Dendritic cell treated with granulocyte-macrophage colony-stimulating factor and Interleukin-4, amounts not matched to agents 40 ng/mL and 50 ng/mL, for 4 days (primary cell): ENCODE results near the gene PTH2.

Experiments
- H3K27ac Mint-ChIP-seq: one replicate; pipeline ENCODE4 v1.8.0; 2022; ENCODE audit warnings: mild to moderate bottlenecking, mixed read lengths
- H3K27me3 Mint-ChIP-seq: one replicate; pipeline ENCODE4 v1.8.0; 2022; ENCODE audit warnings: mild to moderate bottlenecking, mixed read lengths
- H3K36me3 Mint-ChIP-seq: one replicate; pipeline ENCODE4 v1.8.0; 2022; ENCODE audit warnings: low read depth, mixed read lengths
- H3K4me1 Mint-ChIP-seq: one replicate; pipeline ENCODE4 v1.8.0; 2022; ENCODE audit warnings: low read depth, mixed read lengths
- H3K4me3 Mint-ChIP-seq: one replicate; pipeline ENCODE4 v1.8.0; 2022; ENCODE audit warnings: mild to moderate bottlenecking, moderate library complexity, mixed read lengths
- H3K9me3 Mint-ChIP-seq: one replicate; pipeline ENCODE4 v1.8.0; 2022; ENCODE audit warnings: mixed read lengths
- intact Hi-C: fragments of 100-400 bp; cut with micrococcal nuclease; formaldehyde crosslinking; loops from one replicate; pipeline ENCODE4 v1.15.0; 2022

The PTH2 gene

GRCh38 chr19:49442354-49442753 is 19.1 kb upstream of the PTH2 start:
- Mint-ChIP-seq H3K4me1 (peaks cover 56% of the 10 kb centered on the region), H3K27ac (peak overlapping the region; percentile 60), H3K36me3 (peaks cover 18% of the 10 kb centered on the region), H3K4me3 (peak overlapping the region; percentile 74), H3K27me3 (peaks cover 52% of the 10 kb centered on the region), H3K9me3 (no peaks in the 10 kb centered on the region)
- intact Hi-C loops: no loop called here

GRCh38 chr19:49441960-49442350 is 18.7 kb upstream of the PTH2 start:
- H3K4me1 Mint-ChIP-seq: peaks cover 52% of the 10 kb centered on the region
- H3K9me3 Mint-ChIP-seq: no peaks in the 10 kb centered on the region
- peaks cover 56% of the 10 kb centered on the region for H3K27me3 Mint-ChIP-seq
- peak overlapping the region; percentile 74 for H3K4me3 Mint-ChIP-seq
- peaks cover 14% of the 10 kb centered on the region for H3K36me3 Mint-ChIP-seq
- intact Hi-C loops: no loop called here
- H3K27ac Mint-ChIP-seq: peak overlapping the region; percentile 60

DNA sequence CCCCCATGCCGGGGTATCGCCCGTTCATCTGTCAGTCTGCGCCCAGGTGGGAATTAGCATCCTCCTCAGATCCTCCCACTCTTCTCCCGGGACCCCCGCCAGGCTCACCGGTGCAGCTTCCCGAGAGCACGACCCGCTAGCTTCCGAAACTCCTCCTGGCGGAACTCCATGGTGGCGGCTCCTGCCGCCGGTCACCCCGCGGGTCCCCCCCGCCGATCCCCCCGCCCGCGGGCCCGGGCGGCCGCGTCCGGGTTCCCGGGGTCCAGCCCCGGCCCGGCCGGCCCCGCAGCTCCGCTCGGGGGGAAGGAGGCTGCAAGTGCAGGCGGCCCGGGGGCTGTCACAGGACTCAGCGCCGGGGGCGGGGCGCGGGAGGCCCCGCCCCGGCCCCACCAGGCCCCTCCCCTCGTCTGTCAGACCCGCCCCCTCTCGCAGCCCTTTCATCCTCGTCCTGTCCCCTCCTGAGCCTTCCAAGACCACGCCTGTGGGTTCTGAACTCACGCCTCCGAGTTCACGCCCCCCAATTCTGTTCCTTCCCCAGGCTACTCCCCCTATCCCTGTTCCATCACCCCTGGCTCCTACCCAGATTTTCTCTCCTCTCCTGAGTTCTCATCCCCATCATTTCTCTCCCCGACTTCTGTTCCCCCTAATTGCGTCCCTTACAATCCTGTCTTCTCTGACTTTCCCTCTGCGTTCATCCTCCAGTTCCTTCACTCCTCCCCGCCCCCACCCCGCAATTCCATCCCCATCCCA is 18.1 kb upstream of the PTH2 start, which contains the start of gene SLC17A7:
Gene SLC17A7 (minus strand): TSS at position 318 of the 750 bp plus-strand sequence. CDS start 148 bp downstream, at position 170.
- Mint-ChIP-seq H3K36me3 (peaks cover 8% of the 10 kb centered on the region), H3K27ac (peak within 1 kb of the TSS; percentile 60), H3K9me3 (no peaks in the 10 kb centered on the region), H3K27me3 (peaks cover 62% of the 10 kb centered on the region), H3K4me1 (peaks cover 48% of the 10 kb centered on the region), H3K4me3 (peak within 1 kb of the TSS; percentile 74)
- intact Hi-C loops: no loop called here

GRCh38 chr19:49440439-49441209 is 17.4 kb upstream of the PTH2 start:
- intact Hi-C loops: no loop called here
- no peak overlapping the region for H3K27ac Mint-ChIP-seq
- H3K27me3 Mint-ChIP-seq: peaks cover 69% of the 10 kb centered on the region
- H3K4me1 Mint-ChIP-seq: peaks cover 45% of the 10 kb centered on the region
- H3K9me3 Mint-ChIP-seq: no peaks in the 10 kb centered on the region
- H3K36me3 Mint-ChIP-seq: peaks cover under 1% of the 10 kb centered on the region
- peak overlapping the region; percentile 44 for H3K4me3 Mint-ChIP-seq

DNA sequence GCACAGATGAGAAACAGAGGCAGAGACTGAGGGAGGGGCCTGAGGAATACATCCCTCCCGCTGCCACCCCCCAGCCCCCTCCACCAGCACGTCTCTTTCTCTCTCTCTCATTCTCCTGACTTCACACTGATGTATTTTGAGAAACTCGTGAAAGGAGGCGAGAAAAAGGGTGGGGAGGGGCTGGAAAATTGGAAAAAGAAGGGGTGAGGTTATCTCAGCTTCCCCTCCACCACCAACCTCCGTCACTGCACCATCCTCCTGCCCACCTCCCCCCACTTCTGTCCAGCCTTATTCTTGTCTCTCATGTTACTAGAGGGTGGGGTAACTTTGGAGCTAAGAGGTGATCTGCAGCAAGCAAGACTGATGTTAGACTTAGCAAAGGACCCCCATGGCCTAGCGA is 16.6 kb upstream of the PTH2 start:
- Mint-ChIP-seq H3K4me3 (no peak overlapping the region), H3K27ac (no peak overlapping the region)
- intact Hi-C loops: no loop called here

GRCh38 chr19:49438261-49438660 is 15.0 kb upstream of the PTH2 start:
- Mint-ChIP-seq H3K27ac (no peak overlapping the region), H3K4me1 (peaks cover 31% of the 10 kb centered on the region), H3K36me3 (no peaks in the 10 kb centered on the region), H3K4me3 (no peak overlapping the region), H3K9me3 (no peaks in the 10 kb centered on the region), H3K27me3 (peaks cover 93% of the 10 kb centered on the region)
- intact Hi-C loops: no loop called here

More for the DNA sequence above, 16.6 kb upstream of the PTH2 start:
- Mint-ChIP-seq H3K9me3 (no peaks in the 10 kb centered on the region), H3K27me3 (peaks cover 77% of the 10 kb centered on the region), H3K4me1 (peaks cover 37% of the 10 kb centered on the region), H3K36me3 (no peaks in the 10 kb centered on the region)

GRCh38 chr19:49437231-49437630 is 14.0 kb upstream of the PTH2 start:
- peaks cover 96% of the 10 kb centered on the region for H3K27me3 Mint-ChIP-seq
- intact Hi-C loops: no loop called here
- no peaks in the 10 kb centered on the region for H3K9me3 Mint-ChIP-seq
- H3K27ac Mint-ChIP-seq: no peak overlapping the region
- no peaks in the 10 kb centered on the region for H3K36me3 Mint-ChIP-seq
- H3K4me1 Mint-ChIP-seq: peaks cover 29% of the 10 kb centered on the region
- H3K4me3 Mint-ChIP-seq: no peak overlapping the region

- Mint-ChIP-seq H3K36me3 (no peaks in the 10 kb centered on the region), H3K27ac (no peak overlapping the region), H3K27me3 (peaks cover 94% of the 10 kb centered on the region), H3K4me3 (no peak overlapping the region), H3K9me3 (no peaks in the 10 kb centered on the region), H3K4me1 (peaks cover 25% of the 10 kb centered on the region)
- intact Hi-C loops: no loop called here
Measured at GRCh38 chr19:49436381-49437017, 13.3 kb upstream of the PTH2 start.

DNA sequence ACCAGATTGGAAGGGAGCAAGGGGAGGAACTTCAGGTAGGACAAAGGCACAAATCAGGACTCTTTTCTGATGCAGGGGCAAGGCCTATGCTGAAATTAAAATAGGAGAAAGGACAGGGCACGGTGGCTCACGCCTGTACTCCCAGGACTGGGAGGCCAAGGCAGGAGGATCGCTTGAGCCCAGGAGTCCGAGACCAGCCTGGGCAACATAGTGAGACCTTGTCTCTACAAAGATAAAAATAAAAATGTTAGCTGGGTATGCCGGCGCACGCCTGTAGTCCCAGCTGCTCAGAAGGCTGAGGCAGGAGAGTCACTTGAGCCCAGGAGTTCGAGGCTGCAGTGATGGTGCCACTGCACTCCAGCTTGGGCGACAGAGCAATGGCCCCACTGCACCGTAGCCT is 12.4 kb upstream of the PTH2 start:
- H3K4me1 Mint-ChIP-seq: peaks cover 19% of the 10 kb centered on the region
- H3K27ac Mint-ChIP-seq: no peak overlapping the region
- peaks cover 96% of the 10 kb centered on the region for H3K27me3 Mint-ChIP-seq
- H3K4me3 Mint-ChIP-seq: no peak overlapping the region
- no peaks in the 10 kb centered on the region for H3K36me3 Mint-ChIP-seq
- no peaks in the 10 kb centered on the region for H3K9me3 Mint-ChIP-seq
- intact Hi-C loops: no loop called here

- H3K9me3 Mint-ChIP-seq: no peaks in the 10 kb centered on the region
- no peak overlapping the region for H3K4me3 Mint-ChIP-seq
- intact Hi-C loops: no loop called here
- no peak overlapping the region for H3K27ac Mint-ChIP-seq
- H3K27me3 Mint-ChIP-seq: peaks cover 96% of the 10 kb centered on the region
- H3K36me3 Mint-ChIP-seq: no peaks in the 10 kb centered on the region
- peaks cover 17% of the 10 kb centered on the region for H3K4me1 Mint-ChIP-seq
Measured at GRCh38 chr19:49434907-49435583, 11.8 kb upstream of the PTH2 start.

- Mint-ChIP-seq H3K4me3 (no peak overlapping the region), H3K4me1 (peaks cover 18% of the 10 kb centered on the region), H3K36me3 (no peaks in the 10 kb centered on the region), H3K27ac (no peak overlapping the region), H3K27me3 (peaks cover 96% of the 10 kb centered on the region), H3K9me3 (no peaks in the 10 kb centered on the region)
- intact Hi-C loops: no loop called here
Measured at GRCh38 chr19:49433240-49433901, 10.1 kb upstream of the PTH2 start.

- Mint-ChIP-seq H3K4me1 (peaks cover 25% of the 10 kb centered on the region), H3K9me3 (no peaks in the 10 kb centered on the region), H3K27me3 (peaks cover 95% of the 10 kb centered on the region), H3K4me3 (peak overlapping the region; percentile 13), H3K27ac (no peak overlapping the region), H3K36me3 (no peaks in the 10 kb centered on the region)
- intact Hi-C loops: no loop called here
Measured at GRCh38 chr19:49432141-49433073, 9.2 kb upstream of the PTH2 start.
